NCI-H1417 treated with DMSO at 0.1 percent for 48 hours (cell line): ENCODE measurements around the gene COMMD4.
"Not testable (repeated sequence)": the region's sequence is repeated elsewhere in the genome, so short reads cannot be mapped to it uniquely, and the experiment has no call there.

Experiments used
- DNase-seq: peaks from one replicate; lab custom pipeline; 2025; lab: John Stamatoyannopoulos, UW

The COMMD4 gene

GRCh38 chr15:75335705-75336355, at the start of gene COMMD4:
Gene COMMD4 (plus strand): TSS chr15:75336063. CDS start chr15:75336090, 27 bp downstream.
- peak; percentile 70 for DNase-seq

- not testable (repeated sequence) for DNase-seq
Measured at GRCh38 chr15:75293660-75294059, 42.2 kb upstream of the COMMD4 start.

GRCh38 chr15:75298541-75299310, 37.1 kb upstream of the COMMD4 start:
- DNase-seq = not testable (repeated sequence)

GRCh38 chr15:75299311-75299688, 36.6 kb upstream of the COMMD4 start:
- DNase-seq = not testable (repeated sequence)

- not testable (repeated sequence) for DNase-seq
Measured at GRCh38 chr15:75300026-75300425, 35.8 kb upstream of the COMMD4 start.

- no peak for DNase-seq
Measured at GRCh38 chr15:75302318-75302717, 33.5 kb upstream of the COMMD4 start.

- DNase-seq = not testable (repeated sequence)
Measured at GRCh38 chr15:75302753-75303152, 33.1 kb upstream of the COMMD4 start.

- DNase-seq = no peak
Measured at GRCh38 chr15:75306188-75306587, 29.7 kb upstream of the COMMD4 start.

GRCh38 chr15:75307778-75308390, 28.0 kb upstream of the COMMD4 start:
- DNase-seq = no peak

- no peak for DNase-seq
Measured at GRCh38 chr15:75309711-75310110, 26.2 kb upstream of the COMMD4 start.

- not testable (repeated sequence) for DNase-seq
Measured at GRCh38 chr15:75312548-75312947, 23.3 kb upstream of the COMMD4 start.

GRCh38 chr15:75313116-75313845, 22.6 kb upstream of the COMMD4 start:
- no peak for DNase-seq

GRCh38 chr15:75314552-75315290, 21.1 kb upstream of the COMMD4 start:
- no peak for DNase-seq

GRCh38 chr15:75319231-75319897, 16.5 kb upstream of the COMMD4 start:
- DNase-seq = not testable (repeated sequence)

- DNase-seq = no peak
Measured at GRCh38 chr15:75321711-75322110, 14.2 kb upstream of the COMMD4 start.

GRCh38 chr15:75325922-75326321, 9.9 kb upstream of the COMMD4 start:
- no peak for DNase-seq

- no peak for DNase-seq
Measured at GRCh38 chr15:75327005-75327404, 8.9 kb upstream of the COMMD4 start.

GRCh38 chr15:75327491-75327890, 8.4 kb upstream of the COMMD4 start:
- no peak for DNase-seq

- no peak for DNase-seq
Measured at GRCh38 chr15:75328493-75329314, 7.2 kb upstream of the COMMD4 start.

GRCh38 chr15:75329571-75329970, 6.3 kb upstream of the COMMD4 start:
- no peak for DNase-seq
